ENCODE data around the gene TMEM253.

GRCh38 chr14:21091821-21092272 is 9.0 kb upstream of the TMEM253 start:
- TF ChIP-seq GATA3 (IDR thresholded peaks at IDR 0.05; ENCODE audit: low read depth, low read length) = no peak
- TF ChIP-seq GATA2 (IDR thresholded peaks at IDR 0.05; ENCODE audit: low read depth, low read length) = no peak
